Neural cell (in vitro differentiated cells): ENCODE data around the gene HS6ST1. TPM values are rescaled to one million over a fixed set of nuclear protein-coding genes. Genes with fewer than 3 reads are reported as not detected.

Experiments used
- H2AFZ ChIP-seq: fragments of 200-600, 300-800 bp; sonication (generic), shearing (Covaris generic); 2 replicates; pipeline ENCODE4 v1.6.0; 2014; ENCODE audit warnings: low read depth, mild to moderate bottlenecking, antibody characterized with exemption, low read length, moderate library complexity
- H3F3A ChIP-seq: fragments of 200-600 bp; shearing (Covaris generic); 2 replicates; pipeline ENCODE4 v1.6.1; 2016; ENCODE audit warnings: mild to moderate bottlenecking, moderate library complexity, mixed read lengths, antibody characterized with exemption, low read length; ENCODE audit not compliant: insufficient read depth, poor library complexity, severe bottlenecking
- H3K27ac ChIP-seq: fragments of 200-600, 300-800 bp; sonication (generic), shearing (Covaris generic); 2 replicates; pipeline ENCODE4 v1.5.1; 2014; ENCODE audit warnings: mild to moderate bottlenecking, low read length, moderate library complexity
- H3K27me3 ChIP-seq: fragments of 300-800, 200-600 bp; sonication (generic), shearing (Covaris generic); 2 replicates; pipeline ENCODE4 v1.6.0; 2014; ENCODE audit warnings: mild to moderate bottlenecking, low read depth, low read length, moderate library complexity; ENCODE audit not compliant: insufficient read depth
- H3K36me3 ChIP-seq: fragments of 300-800, 200-600 bp; sonication (generic), shearing (Covaris generic); 2 replicates; pipeline ENCODE4 v1.5.1; 2014; ENCODE audit warnings: mild to moderate bottlenecking, antibody characterized with exemption, low read length, moderate library complexity; ENCODE audit not compliant: insufficient read depth
- H3K4me2 ChIP-seq: fragments of 300-800, 200-600 bp; sonication (generic), shearing (Covaris generic); 2 replicates; pipeline ENCODE4 v1.6.0; 2014; ENCODE audit warnings: mild to moderate bottlenecking, low read length
- H3K4me3 ChIP-seq: fragments of 300-800, 200-600 bp; sonication (generic), shearing (Covaris generic); 2 replicates; pipeline ENCODE4 v1.5.1; 2014; ENCODE audit warnings: mild to moderate bottlenecking, low read length, moderate library complexity
- H3K79me2 ChIP-seq: fragments of 200-600 bp; shearing (Covaris generic); replicated peaks from 2 replicates; pipeline ENCODE4 v1.6.0; 2014; ENCODE audit warnings: mild to moderate bottlenecking, low read length, moderate library complexity; ENCODE audit not compliant: insufficient read depth
- H3K9ac ChIP-seq: fragments of 300-800, 200-600 bp; sonication (generic), shearing (Covaris generic); 2 replicates; pipeline ENCODE4 v1.6.1; 2016; ENCODE audit warnings: mild to moderate bottlenecking, low read length, mixed read lengths
- H3K9me2 ChIP-seq: fragments of 200-600 bp; shearing (Covaris generic); 2 replicates; pipeline ENCODE4 v1.6.1; 2016; ENCODE audit warnings: mild to moderate bottlenecking, low read length, mixed read lengths; ENCODE audit not compliant: insufficient read depth
- H3K9me3 ChIP-seq: fragments of 200-600, 300-800 bp; sonication (generic), shearing (Covaris generic); 2 replicates; pipeline ENCODE4 v1.6.1; 2016; ENCODE audit warnings: mild to moderate bottlenecking, mixed run types, low read length, moderate library complexity, mixed read lengths
- H4K20me1 ChIP-seq: fragments of 200-600 bp; shearing (Covaris generic); 2 replicates; pipeline ENCODE4 v1.6.1; 2016; ENCODE audit warnings: mild to moderate bottlenecking, mixed run types; ENCODE audit not compliant: insufficient read depth
- CTCF ChIP-seq: fragments of 450-650 bp; IDR thresholded peaks from 2 replicates; pipeline ENCODE4 v1.5.1; 2014; ENCODE audit warnings: antibody characterized with exemption, mild to moderate bottlenecking, moderate library complexity; ENCODE audit not compliant: poor library complexity, severe bottlenecking
- EP300 ChIP-seq: fragments of 450-650 bp; conservative IDR thresholded peaks from 2 replicates; pipeline ENCODE4 v1.6.1; 2014; ENCODE audit warnings: antibody characterized with exemption, mild to moderate bottlenecking, moderate library complexity; ENCODE audit not compliant: poor library complexity, severe bottlenecking
- EZH2 ChIP-seq: fragments of 200-600, 300-800 bp; shearing (Covaris generic), sonication (generic); IDR thresholded peaks from 2 replicates; pipeline ENCODE4 v1.6.1; 2014; ENCODE audit warnings: antibody characterized with exemption, low read length, borderline replicate concordance, mild to moderate bottlenecking; ENCODE audit not compliant: insufficient read depth, poor library complexity, severe bottlenecking
- MXI1 ChIP-seq: fragments of 450-650 bp; conservative IDR thresholded peaks from 2 replicates; pipeline ENCODE4 v1.6.1; 2014; ENCODE audit warnings: antibody characterized with exemption, mild to moderate bottlenecking; ENCODE audit not compliant: poor library complexity, severe bottlenecking
- POLR2AphosphoS5 ChIP-seq: IDR thresholded peaks from 2 replicates; pipeline ENCODE4 v1.6.1; 2012
- RAD21 ChIP-seq: fragments of 450-650 bp; conservative IDR thresholded peaks from 2 replicates; pipeline ENCODE4 v1.6.1; 2014; ENCODE audit warnings: antibody characterized with exemption, mild to moderate bottlenecking, moderate library complexity
- REST ChIP-seq: IDR thresholded peaks from 2 replicates; pipeline ENCODE4 v1.6.1; 2012; ENCODE audit warnings: borderline replicate concordance
- SMC3 ChIP-seq: fragments of 450-650 bp; conservative IDR thresholded peaks from 2 replicates; pipeline ENCODE4 v1.6.1; 2014; ENCODE audit warnings: antibody characterized with exemption, mild to moderate bottlenecking, moderate library complexity; ENCODE audit not compliant: poor library complexity
- TAF1 ChIP-seq: IDR thresholded peaks from 2 replicates; pipeline ENCODE4 v1.6.1; 2012; ENCODE audit warnings: low read depth
- polyA plus RNA-seq: library from polyadenylated mRNA; depleted of rRNA; stranded (reverse); fragments of >200 nt; gene quantifications from 2 replicates; pipeline ENCODE4 v1.2.3, GENCODE V29; 2014

Gene HS6ST1
- polyA plus RNA-seq, 1 donor from 2014 or later, result 44.1 TPM

GRCh38 chr2:128366713-128367511 lies 48.2 kb upstream of the HS6ST1 start:
- Histone ChIP-seq H3K27me3 (no peaks in the 10 kb centered on the region), H3K9me2 (no peaks in the 10 kb centered on the region), H2AFZ (no peak overlapping the region), H4K20me1 (no peaks in the 10 kb centered on the region), H3K9ac (no peak overlapping the region), H3K36me3 (no peaks in the 10 kb centered on the region), H3K4me3 (no peak overlapping the region), H3K4me2 (no peak overlapping the region), H3F3A (no peaks in the 10 kb centered on the region), H3K79me2 (no peaks in the 10 kb centered on the region), H3K27ac (no peak overlapping the region), H3K9me3 (no peaks in the 10 kb centered on the region)
- TF ChIP-seq CTCF, result no peak
- TF ChIP-seq TAF1, result no peak
- no peak for TF ChIP-seq POLR2AphosphoS5
- TF ChIP-seq REST, result no peak
- TF ChIP-seq MXI1, result no peak
- no peak for TF ChIP-seq EP300
- TF ChIP-seq SMC3, result no peak
- no peak for TF ChIP-seq RAD21
- TF ChIP-seq EZH2, result no peak

GRCh38 chr2:128365217-128365905 lies 46.7 kb upstream of the HS6ST1 start:
- TF ChIP-seq SMC3 (no peak), REST (no peak), TAF1 (no peak), EZH2 (no peak), POLR2AphosphoS5 (no peak), MXI1 (no peak), EP300 (no peak), RAD21 (no peak)
- Histone ChIP-seq H3K36me3 (no peaks in the 10 kb centered on the region), H3K4me2 (no peak overlapping the region)

More at GRCh38 chr2:128365217-128365905, 46.7 kb upstream of the HS6ST1 start:
- H3F3A ChIP-seq, result no peaks in the 10 kb centered on the region
- H3K9me2 ChIP-seq, result no peaks in the 10 kb centered on the region
- no peaks in the 10 kb centered on the region for H4K20me1 ChIP-seq
- H3K9me3 ChIP-seq, result no peaks in the 10 kb centered on the region
- no peak overlapping the region for H3K27ac ChIP-seq
- H3K9ac ChIP-seq, result no peak overlapping the region
- H2AFZ ChIP-seq, result no peak overlapping the region
- no peaks in the 10 kb centered on the region for H3K27me3 ChIP-seq
- no peak overlapping the region for H3K4me3 ChIP-seq
- no peaks in the 10 kb centered on the region for H3K79me2 ChIP-seq
